Fibroblast of the aortic adventitia (primary cell): ENCODE results near the gene ING5. TPM values are rescaled to one million over a fixed set of nuclear protein-coding genes. Genes with fewer than 3 reads are reported as not detected.

ENCODE experiments used
- DNase-seq: peaks from one replicate; pipeline ENCODE4 v3.0.0-alpha.2; 2010; ENCODE audit warnings: low read depth
- H3K4me3 ChIP-seq: 2 replicates; pipeline ENCODE4 v1.5.1; 2011; ENCODE audit warnings: low read depth, mild to moderate bottlenecking, control low read depth, low read length, moderate library complexity
- CTCF ChIP-seq: IDR thresholded peaks from 2 replicates; pipeline ENCODE4 v1.5.1; 2011; ENCODE audit warnings: mild to moderate bottlenecking, low read length, control low read depth, inconsistent platforms; ENCODE audit not compliant: insufficient read depth
- total RNA-seq: library from RNA; depleted of rRNA; stranded (reverse); fragments of >200 nt; gene quantifications from 2 replicates; pipeline ENCODE4 v1.2.3, GENCODE V29; 2012; ENCODE audit warnings: low replicate concordance

ING5 gene
- total RNA-seq, 1 donor, result 14.6 TPM

- no peak overlapping the region for H3K4me3 ChIP-seq
- DNase-seq, result no peak
- no peak for TF ChIP-seq CTCF
These were observed 69.1 kb downstream of the ING5 start for GRCh38 chr2:241770936-241771285.

GRCh38 chr2:241771286-241772062 is 69.6 kb downstream of the ING5 start:
- no peak for TF ChIP-seq CTCF
- peak; percentile 31 for DNase-seq
- no peak overlapping the region for H3K4me3 ChIP-seq

- H3K4me3 ChIP-seq, result no peak overlapping the region
- no peak for DNase-seq
- no peak for TF ChIP-seq CTCF
These were observed 70.2 kb downstream of the ING5 start for GRCh38 chr2:241772063-241772499.

GRCh38 chr2:241773511-241774418 is 71.9 kb downstream of the ING5 start:
- no peak for DNase-seq
- TF ChIP-seq CTCF, result no peak
- H3K4me3 ChIP-seq, result no peak overlapping the region

- peak; percentile 66 for DNase-seq
- TF ChIP-seq CTCF, result no peak
- H3K4me3 ChIP-seq, result no peak overlapping the region
These were observed 72.8 kb downstream of the ING5 start for GRCh38 chr2:241774419-241775222.
